IMR-90 (cell line): ENCODE measurements around the gene ABHD1. TPM values are rescaled to one million over a fixed set of nuclear protein-coding genes. Genes with fewer than 3 reads are reported as not detected.

Source experiments
- ATAC-seq: fragments of 200-7000 bp; cut with Tn5 transposase; 2 replicates; pipeline ENCODE4 v1.9.1; 2020; ENCODE audit warnings: low read depth, mild to moderate bottlenecking, moderate library complexity
- BruUV-seq: library from RNA; stranded (reverse); fragments of 400-500 nt; replicated peaks from 2 replicates; lab custom pipeline; 2021; lab: Mats Ljungman, UMichigan
- CTCF ChIA-PET: fragments of 300-600 bp; formaldehyde crosslinking; extraction: SDS; loops from one replicate; lab custom pipeline; 2021; ENCODE audit warnings: antibody characterized with exemption; lab: Yijun Ruan, JAX
- POLR2A ChIA-PET: fragments of 300-600 bp; sonication (Branson Sonifier 250); formaldehyde crosslinking; loops from one replicate; lab custom pipeline; 2022; ENCODE audit warnings: antibody characterized with exemption; ENCODE audit not compliant: unreplicated experiment; lab: Charles Lee
- DNase-seq: peaks from one replicate; pipeline ENCODE4 v3.0.0; 2013
- H2AFZ ChIP-seq: replicated peaks from 2 replicates; pipeline ENCODE3; 2013; ENCODE audit warnings: low read length, mild to moderate bottlenecking; ENCODE audit not compliant: poor library complexity
- H2AK5ac ChIP-seq: 2 replicates; pipeline ENCODE4 v1.6.1; 2013; ENCODE audit warnings: low read depth, low read length, inconsistent platforms
- H2AK9ac ChIP-seq: replicated peaks from 2 replicates; pipeline ENCODE3; 2013; ENCODE audit warnings: mild to moderate bottlenecking, low read depth, low read length, moderate library complexity; ENCODE audit not compliant: poor library complexity
- H2BK120ac ChIP-seq: 2 replicates; pipeline ENCODE4 v1.6.1; 2013; ENCODE audit warnings: low read depth, low read length, inconsistent platforms
- H2BK15ac ChIP-seq: 3 replicates; pipeline ENCODE4 v1.6.1; 2013; ENCODE audit warnings: low read depth, low read length, inconsistent platforms
- H2BK20ac ChIP-seq: 2 replicates; pipeline ENCODE4 v1.6.1; 2013; ENCODE audit warnings: low read depth, mild to moderate bottlenecking, inconsistent platforms, low read length, moderate library complexity
- H2BK5ac ChIP-seq: 2 replicates; pipeline ENCODE4 v1.6.1; 2013; ENCODE audit warnings: mild to moderate bottlenecking, low read depth, low read length, inconsistent platforms; ENCODE audit not compliant: poor library complexity, severe bottlenecking
- H3K14ac ChIP-seq: replicated peaks from 2 replicates; pipeline ENCODE4 v1.6.1; 2013; ENCODE audit warnings: low read depth, low read length, inconsistent platforms
- H3K18ac ChIP-seq: 2 replicates; pipeline ENCODE4 v1.6.1; 2013; ENCODE audit warnings: low read depth, low read length, control low read depth
- H3K23ac ChIP-seq: 2 replicates; pipeline ENCODE4 v1.6.1; 2013; ENCODE audit warnings: low read depth, low read length, inconsistent platforms
- H3K27ac ChIP-seq: 2 replicates; pipeline ENCODE4 v1.5.1; 2013; ENCODE audit warnings: mild to moderate bottlenecking, control low read depth, low read length; ENCODE audit not compliant: insufficient read depth
- H3K27me3 ChIP-seq: 2 replicates; pipeline ENCODE4 v1.6.1; 2013; ENCODE audit warnings: low read length; ENCODE audit not compliant: control insufficient read depth, insufficient read depth
- H3K36me3 ChIP-seq: 2 replicates; pipeline ENCODE4 v1.6.1; 2013; ENCODE audit warnings: low read length, mixed read lengths; ENCODE audit not compliant: control insufficient read depth, insufficient read depth
- H3K4ac ChIP-seq: 2 replicates; pipeline ENCODE4 v1.6.1; 2013; ENCODE audit warnings: low read depth, low read length, inconsistent platforms
- H3K4me1 ChIP-seq: 2 replicates; pipeline ENCODE4 v1.6.1; 2013; ENCODE audit warnings: low read length, mixed read lengths; ENCODE audit not compliant: control insufficient read depth, insufficient read depth
- H3K4me2 ChIP-seq: 2 replicates; pipeline ENCODE4 v1.6.1; 2013; ENCODE audit warnings: low read depth, mild to moderate bottlenecking, control low read depth, low read length, moderate library complexity
- H3K4me3 ChIP-seq: 2 replicates; pipeline ENCODE4 v1.5.1; 2013; ENCODE audit warnings: low read depth, mild to moderate bottlenecking, control low read depth, low read length, moderate library complexity; ENCODE audit not compliant: insufficient read depth
- H3K56ac ChIP-seq: 2 replicates; pipeline ENCODE4 v1.6.1; 2013; ENCODE audit warnings: low read length, inconsistent platforms; ENCODE audit not compliant: insufficient read depth; ENCODE audit errors: extremely low read depth
- H3K79me1 ChIP-seq, 2 experiments: 2 replicates each; pipeline ENCODE4 v1.6.1; 2013; ENCODE audit warnings: low read length in 2 of 2, inconsistent platforms in 1 of 2, low read depth in 1 of 2
- H3K9ac ChIP-seq: 2 replicates; pipeline ENCODE4 v1.6.1; 2013; ENCODE audit warnings: low read depth, low read length, control low read depth
- H3K9me1 ChIP-seq: 2 replicates; pipeline ENCODE4 v1.6.1; 2013; ENCODE audit warnings: low read length, inconsistent platforms; ENCODE audit not compliant: insufficient read depth
- H3K9me3 ChIP-seq: 2 replicates; pipeline ENCODE4 v1.6.1; 2013; ENCODE audit warnings: low read length; ENCODE audit not compliant: control insufficient read depth, insufficient read depth
- H4K20me1 ChIP-seq: 2 replicates; pipeline ENCODE4 v1.6.1; 2013; ENCODE audit warnings: low read length, inconsistent platforms; ENCODE audit not compliant: insufficient read depth
- H4K5ac ChIP-seq: 2 replicates; pipeline ENCODE4 v1.6.1; 2013; ENCODE audit warnings: mild to moderate bottlenecking, low read depth, low read length, control low read depth
- H4K8ac ChIP-seq, 2 experiments: 2 replicates each; pipeline ENCODE4 v1.6.1; 2013; ENCODE audit warnings: low read depth in 2 of 2, low read length in 2 of 2, control low read depth in 1 of 2, inconsistent platforms in 1 of 2
- H4K91ac ChIP-seq: 2 replicates; pipeline ENCODE4 v1.6.1; 2013; ENCODE audit warnings: low read depth, low read length, inconsistent platforms; ENCODE audit not compliant: insufficient read depth
- BHLHE40 ChIP-seq: fragments of 150-350 bp; IDR thresholded peaks from 2 replicates; pipeline ENCODE4 v1.6.1; 2016; ENCODE audit warnings: mild to moderate bottlenecking, low read depth, low read length
- SMC3 ChIP-seq: fragments of 150-350 bp; IDR thresholded peaks from 2 replicates; pipeline ENCODE4 v1.6.1; 2016; ENCODE audit warnings: low read depth, mild to moderate bottlenecking, antibody characterized with exemption, low read length, moderate library complexity
- WGBS, 2 experiments: methylation state at CpG; one replicate each; pipeline versions ENCODE4 v1.1.5 to v1.1.7; 2013; ENCODE audit warnings: missing lambda C conversion rate in 2 of 2; ENCODE audit not compliant: insufficient read length in 1 of 2; ENCODE audit errors: extremely low coverage in 2 of 2; 5-methylcytosine and 5-hydroxymethylcytosine counted together
- dilution Hi-C: fragments of 300-500 bp; cut with HindIII; formaldehyde crosslinking; loops from one replicate; pipeline ENCODE4 v1.14.3; 2018; ENCODE audit warnings: low sequenced_read_pairs; ENCODE audit not compliant: unreplicated experiment
- in situ Hi-C: fragments of 300-500 bp; cut with MboI; formaldehyde crosslinking; loops from 3 replicates; pipeline ENCODE4 v1.14.3; 2019; ENCODE audit warnings: low sequenced_read_pairs, inconsistent platforms, mixed read lengths
- intact Hi-C: fragments of 100-400 bp; cut with micrococcal nuclease; formaldehyde crosslinking; loops from 2 replicates; pipeline ENCODE4 v1.10.0; 2022
- polyA plus RNA-seq, 3 experiments: library from polyadenylated mRNA; depleted of rRNA; stranded (reverse); fragments of >200 nt; gene quantifications; 2 replicates each; pipeline ENCODE4 v1.2.3, GENCODE V29; 2012; ENCODE audit warnings: low replicate concordance in 1 of 3
- total RNA-seq: library from RNA; depleted of rRNA; stranded (reverse); fragments of >200 nt; gene quantifications from 2 replicates; pipeline ENCODE4 v1.2.3, GENCODE V29; 2012
- TF ChIP-seq, protein P1 (sequence below): fragments of 150-350 bp; IDR thresholded peaks from 2 replicates; pipeline ENCODE4 v1.6.1; 2016; ENCODE audit warnings: low read depth, mild to moderate bottlenecking, low read length, moderate library complexity, borderline replicate concordance
- TF ChIP-seq, protein P2 (sequence below): conservative IDR thresholded peaks from 2 replicates; pipeline ENCODE4 v1.5.1; 2012; ENCODE audit warnings: mild to moderate bottlenecking, low read depth, low read length, improper control_type of control experiment

ABHD1 gene
- total and polyA plus RNA-seq, 2 of the 4 experiments (the other 2 are of a cell fraction): 0.24 TPM; not detected in 1

DNA sequence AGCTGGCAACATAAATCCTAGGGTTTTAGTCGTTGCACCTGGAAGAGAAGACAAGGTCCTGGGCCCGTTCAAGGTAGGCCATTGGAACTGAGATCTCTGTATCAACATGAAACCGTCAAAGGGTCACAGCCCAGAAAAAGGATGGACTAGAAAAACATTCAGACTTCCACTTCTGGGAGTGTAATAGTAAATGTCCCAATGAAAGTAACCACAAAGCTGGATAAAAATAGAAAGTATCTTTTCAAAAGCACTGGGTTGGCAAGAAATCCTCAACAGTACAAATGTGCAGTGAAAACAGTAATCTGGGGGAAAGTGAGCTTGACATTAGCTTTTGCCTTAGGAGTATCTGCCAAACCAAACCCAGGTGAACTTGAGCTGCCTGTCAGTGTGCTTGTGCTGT, 17.6 kb upstream of the ABHD1 start:
- POLR2A ChIA-PET: no interaction called here
- no peaks in the 10 kb centered on the region for H3K36me3 ChIP-seq

More for the DNA sequence above, 17.6 kb upstream of the ABHD1 start:
- Histone ChIP-seq H3K4me3 (no peak overlapping the region), H3K9ac (no peak overlapping the region), H3K4me1 (no peaks in the 10 kb centered on the region), H3K56ac (no peak overlapping the region), H2BK15ac (no peak overlapping the region), H3K23ac (no peak overlapping the region), H2AK5ac (no peak overlapping the region), H2AK9ac (no peak overlapping the region), H3K27ac (no peak overlapping the region), H3K18ac (no peak overlapping the region), H2BK120ac (no peak overlapping the region), H3K27me3 (peaks cover 46% of the 10 kb centered on the region), H3K4ac (no peak overlapping the region), H3K79me1 (no peaks in the 10 kb centered on the region), H3K9me3 (no peaks in the 10 kb centered on the region), H2BK5ac (no peak overlapping the region), H4K91ac (no peak overlapping the region), H4K20me1 (no peaks in the 10 kb centered on the region), H2BK20ac (no peak overlapping the region), H3K4me2 (no peak overlapping the region), H3K14ac (no peak overlapping the region), H4K8ac (no peak overlapping the region), H4K5ac (no peak overlapping the region), H2AFZ (no peak overlapping the region), H3K9me1 (no peaks in the 10 kb centered on the region)
- in situ Hi-C loops (no loop called here), dilution Hi-C loops (no loop called here), intact Hi-C loops (no loop called here)
- DNase-seq (no peak), ATAC-seq (no peak)
- BruUV-seq: no TSS peak
- WGBS, 2 experiments: no CpG with 5 or more reads among the region's 3 CpGs
- TF ChIP-seq BHLHE40 (no peak), SMC3 (no peak)
- TF ChIP-seq, protein P1, sequence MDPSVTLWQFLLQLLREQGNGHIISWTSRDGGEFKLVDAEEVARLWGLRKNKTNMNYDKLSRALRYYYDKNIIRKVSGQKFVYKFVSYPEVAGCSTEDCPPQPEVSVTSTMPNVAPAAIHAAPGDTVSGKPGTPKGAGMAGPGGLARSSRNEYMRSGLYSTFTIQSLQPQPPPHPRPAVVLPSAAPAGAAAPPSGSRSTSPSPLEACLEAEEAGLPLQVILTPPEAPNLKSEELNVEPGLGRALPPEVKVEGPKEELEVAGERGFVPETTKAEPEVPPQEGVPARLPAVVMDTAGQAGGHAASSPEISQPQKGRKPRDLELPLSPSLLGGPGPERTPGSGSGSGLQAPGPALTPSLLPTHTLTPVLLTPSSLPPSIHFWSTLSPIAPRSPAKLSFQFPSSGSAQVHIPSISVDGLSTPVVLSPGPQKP: no peak
- TF ChIP-seq, protein P2, sequence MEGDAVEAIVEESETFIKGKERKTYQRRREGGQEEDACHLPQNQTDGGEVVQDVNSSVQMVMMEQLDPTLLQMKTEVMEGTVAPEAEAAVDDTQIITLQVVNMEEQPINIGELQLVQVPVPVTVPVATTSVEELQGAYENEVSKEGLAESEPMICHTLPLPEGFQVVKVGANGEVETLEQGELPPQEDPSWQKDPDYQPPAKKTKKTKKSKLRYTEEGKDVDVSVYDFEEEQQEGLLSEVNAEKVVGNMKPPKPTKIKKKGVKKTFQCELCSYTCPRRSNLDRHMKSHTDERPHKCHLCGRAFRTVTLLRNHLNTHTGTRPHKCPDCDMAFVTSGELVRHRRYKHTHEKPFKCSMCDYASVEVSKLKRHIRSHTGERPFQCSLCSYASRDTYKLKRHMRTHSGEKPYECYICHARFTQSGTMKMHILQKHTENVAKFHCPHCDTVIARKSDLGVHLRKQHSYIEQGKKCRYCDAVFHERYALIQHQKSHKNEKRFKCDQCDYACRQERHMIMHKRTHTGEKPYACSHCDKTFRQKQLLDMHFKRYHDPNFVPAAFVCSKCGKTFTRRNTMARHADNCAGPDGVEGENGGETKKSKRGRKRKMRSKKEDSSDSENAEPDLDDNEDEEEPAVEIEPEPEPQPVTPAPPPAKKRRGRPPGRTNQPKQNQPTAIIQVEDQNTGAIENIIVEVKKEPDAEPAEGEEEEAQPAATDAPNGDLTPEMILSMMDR: no peak
- CTCF ChIA-PET: interaction anchor here (1.6 kb wide), 1 partner anchor 28 kb away, joined by 4 read pairs; no protein-coding TSS in a partner anchor
